NCI-H69 (cell line): ENCODE results near the gene LUZP2.
A peak's percentile ranks its signal among the peaks of the same experiment; 100 is the strongest.

Experiments used
- DNase-seq: peaks from one replicate; lab custom pipeline; 2025; lab: John Stamatoyannopoulos, UW

LUZP2 gene

GRCh38 chr11:24567380-24567779 is 70.5 kb downstream of the LUZP2 start:
- DNase-seq, result no peak

GRCh38 chr11:24572376-24572775 is 75.5 kb downstream of the LUZP2 start:
- DNase-seq, result peak; percentile 56

DNA sequence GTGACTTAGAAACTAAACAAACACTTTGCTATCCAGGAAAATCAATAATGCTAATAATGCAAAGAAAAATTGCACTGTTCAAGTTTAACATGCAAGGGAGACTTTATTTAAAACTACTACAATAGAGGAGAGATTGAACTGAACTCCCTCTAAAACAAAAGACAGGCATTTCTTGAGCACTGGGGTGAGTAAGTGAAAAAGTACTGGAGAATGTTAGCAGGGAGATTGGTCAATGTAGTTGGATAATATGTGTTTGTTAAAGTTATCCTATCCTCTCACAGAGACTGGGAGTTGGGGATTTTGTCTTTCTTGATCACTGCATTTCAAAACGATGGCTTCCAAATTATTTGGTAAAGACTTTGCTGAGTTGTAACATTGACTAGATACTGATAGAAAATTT is 77.6 kb downstream of the LUZP2 start:
- DNase-seq, result no peak

- DNase-seq, result no peak
Observed at GRCh38 chr11:24575392-24575791, 78.5 kb downstream of the LUZP2 start.

DNA sequence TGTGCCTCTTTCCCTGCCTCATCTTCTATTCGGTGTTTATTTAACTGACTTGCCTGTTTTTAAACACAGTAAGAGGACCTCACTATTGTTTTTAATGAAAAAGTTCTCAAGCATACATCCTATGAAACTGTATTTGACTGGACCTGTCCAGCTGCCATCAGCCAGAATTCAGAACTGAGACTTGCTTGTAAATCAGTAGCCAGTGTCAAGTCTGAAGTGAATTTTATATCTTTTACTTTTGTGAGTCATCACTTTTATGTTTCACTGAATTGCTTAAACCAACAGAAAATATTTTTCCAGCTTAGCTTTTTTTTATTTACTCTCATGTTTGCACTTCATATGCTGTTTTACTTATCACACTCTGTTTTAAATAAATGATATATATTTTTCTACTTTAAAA is 88.3 kb downstream of the LUZP2 start:
- DNase-seq, result no peak

GRCh38 chr11:24587635-24588034 is 90.8 kb downstream of the LUZP2 start:
- no peak for DNase-seq

DNA sequence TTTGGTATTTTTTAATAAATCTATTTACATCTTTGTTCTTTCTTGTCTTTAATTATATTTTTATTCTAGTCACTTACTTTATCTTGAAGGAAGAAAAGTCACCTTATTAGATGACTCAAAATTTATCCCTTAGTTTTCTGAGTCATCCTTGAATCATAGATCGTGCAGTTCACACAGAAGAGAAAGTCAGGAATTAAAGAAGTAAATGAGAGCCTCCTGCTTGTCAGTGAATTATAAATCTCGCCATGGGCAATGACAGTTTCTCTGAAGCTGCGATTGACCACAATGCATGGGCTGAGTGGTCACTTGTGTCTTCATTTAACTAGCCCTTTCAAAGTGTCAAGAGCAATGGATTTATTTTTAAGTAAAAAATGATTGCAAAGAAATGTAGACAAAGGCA is 91.2 kb downstream of the LUZP2 start:
- DNase-seq, result no peak

DNA sequence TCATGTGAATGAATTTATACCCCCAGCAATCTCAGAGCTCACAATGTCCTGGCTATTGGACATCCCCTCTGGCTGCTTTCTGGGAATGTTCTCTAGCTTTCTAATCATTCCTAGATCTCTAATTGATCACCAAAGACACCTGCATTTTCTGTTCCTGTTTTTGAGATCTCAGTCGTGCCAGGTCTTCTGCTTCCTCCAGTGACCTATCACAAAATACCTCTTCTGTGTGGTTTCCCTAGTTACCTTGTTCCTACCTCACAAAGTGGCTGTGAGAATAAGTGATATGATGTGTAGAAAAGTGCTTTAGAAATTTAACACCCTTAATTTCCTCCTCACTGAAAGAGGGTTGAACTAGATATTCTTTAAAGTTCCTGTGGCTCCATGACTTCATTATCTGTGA is 92.2 kb downstream of the LUZP2 start:
- DNase-seq, result no peak

DNA sequence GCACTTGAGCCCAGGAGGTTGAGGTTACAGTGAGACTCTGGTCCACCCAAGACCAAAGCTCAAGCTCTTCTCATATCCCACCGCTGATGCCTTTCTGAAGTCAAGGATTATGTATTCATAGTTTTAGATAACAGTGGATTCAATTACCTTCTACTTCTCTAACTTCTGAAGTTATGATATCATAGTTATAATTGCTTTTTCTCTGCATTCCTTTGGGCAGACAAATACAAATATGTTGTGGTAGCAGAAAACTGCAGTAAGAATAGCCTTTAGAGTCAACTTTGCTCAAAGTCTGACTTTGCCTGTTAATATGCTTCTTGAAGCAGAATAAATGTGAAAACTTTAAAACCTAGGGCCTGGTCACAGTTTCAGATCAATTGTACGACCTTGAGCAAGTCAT is 94.4 kb downstream of the LUZP2 start:
- no peak for DNase-seq

GRCh38 chr11:24592360-24592759 is 95.5 kb downstream of the LUZP2 start:
- DNase-seq, result peak; percentile 17

DNA sequence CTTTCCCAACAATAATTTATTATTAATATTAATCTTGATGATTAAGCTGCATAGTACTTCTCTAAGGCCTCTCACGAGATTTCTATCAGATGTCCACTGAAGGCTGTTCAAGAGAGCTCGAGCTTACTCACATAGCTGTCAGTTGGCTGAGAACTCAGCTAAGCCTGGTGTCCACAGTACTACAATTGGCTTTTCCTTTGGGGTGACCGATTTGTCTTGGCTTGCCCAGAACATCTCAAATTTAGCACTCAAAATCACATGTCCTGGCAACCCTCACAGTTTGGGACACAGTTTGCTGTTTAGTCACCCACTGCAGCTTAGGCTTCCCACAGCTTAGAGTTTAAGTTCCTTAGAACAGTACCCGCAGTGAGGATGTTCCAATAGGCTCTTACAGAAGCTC is 96.5 kb downstream of the LUZP2 start:
- no peak for DNase-seq

GRCh38 chr11:24594401-24594800 is 97.5 kb downstream of the LUZP2 start:
- no peak for DNase-seq

DNA sequence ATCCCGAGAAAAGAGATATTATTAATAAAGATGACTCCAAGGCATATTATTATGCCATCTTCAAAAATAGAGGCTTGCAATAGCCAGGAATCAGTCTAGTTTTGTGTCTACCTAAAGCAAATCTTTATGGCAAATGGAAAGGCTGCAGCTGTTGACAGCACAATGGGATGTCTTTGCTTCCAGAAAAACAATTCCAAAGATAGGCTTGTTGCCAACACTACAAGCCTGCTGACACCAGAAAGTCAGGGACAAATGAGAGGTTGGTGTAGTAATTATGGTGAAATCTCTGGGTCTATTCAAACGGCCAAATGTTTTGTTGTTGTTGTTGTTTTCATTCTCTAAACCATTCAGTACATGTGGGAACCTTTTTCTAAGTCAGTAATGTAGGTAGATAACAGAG is 101.8 kb downstream of the LUZP2 start:
- DNase-seq, result no peak

- DNase-seq, result no peak
Observed at GRCh38 chr11:24609192-24610119, 112.6 kb downstream of the LUZP2 start.

DNA sequence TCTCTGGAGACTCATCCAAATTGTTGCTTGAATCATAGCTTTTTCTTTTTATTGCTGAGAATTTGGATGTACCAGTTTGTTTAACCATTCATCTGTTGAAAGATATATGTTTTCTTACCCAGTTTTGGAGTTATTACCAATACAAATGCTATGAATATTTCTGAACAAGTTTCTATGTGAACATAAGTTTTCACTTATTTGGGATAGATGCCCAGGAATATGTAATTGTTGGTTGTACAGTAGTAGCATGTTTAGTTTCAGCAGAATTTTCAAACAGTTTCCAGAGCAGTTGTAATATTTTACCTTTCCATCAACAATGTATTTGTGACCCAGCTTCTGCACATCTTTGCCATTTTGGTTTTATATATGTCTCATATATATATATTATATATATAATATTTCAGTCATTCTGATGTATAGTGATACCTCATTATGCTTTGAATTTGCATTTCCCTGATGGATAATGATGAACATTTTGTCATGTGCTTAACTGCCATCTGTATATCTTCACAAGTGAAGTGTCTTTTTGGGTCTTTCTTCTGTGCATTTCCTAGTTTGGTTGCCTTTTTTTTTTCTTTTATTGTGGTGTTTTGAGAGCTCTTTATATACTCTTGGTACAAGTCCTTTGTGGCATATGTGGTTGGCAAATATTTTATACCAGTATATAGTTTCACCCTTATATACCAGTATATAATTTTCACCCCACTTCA is 118.8 kb downstream of the LUZP2 start:
- DNase-seq, result no peak

DNA sequence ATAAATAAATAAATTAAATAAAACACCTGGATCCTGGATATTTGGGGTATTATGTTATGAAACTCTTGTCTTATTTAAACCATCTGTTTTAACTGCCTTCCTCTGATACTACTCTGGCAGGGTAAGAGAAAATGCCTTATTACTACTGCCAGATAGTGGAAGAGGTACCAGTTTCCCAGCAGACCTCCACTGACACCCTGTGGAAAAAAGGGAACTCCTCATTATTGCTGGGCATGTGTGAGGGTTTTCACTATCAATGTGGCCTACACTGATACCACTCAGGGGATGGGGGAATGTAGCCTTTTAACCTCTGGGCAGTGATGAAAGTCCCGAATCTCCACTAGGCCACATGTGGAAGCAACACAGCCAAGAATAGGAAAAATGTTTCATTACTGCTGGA is 121.0 kb downstream of the LUZP2 start:
- no peak for DNase-seq

DNA sequence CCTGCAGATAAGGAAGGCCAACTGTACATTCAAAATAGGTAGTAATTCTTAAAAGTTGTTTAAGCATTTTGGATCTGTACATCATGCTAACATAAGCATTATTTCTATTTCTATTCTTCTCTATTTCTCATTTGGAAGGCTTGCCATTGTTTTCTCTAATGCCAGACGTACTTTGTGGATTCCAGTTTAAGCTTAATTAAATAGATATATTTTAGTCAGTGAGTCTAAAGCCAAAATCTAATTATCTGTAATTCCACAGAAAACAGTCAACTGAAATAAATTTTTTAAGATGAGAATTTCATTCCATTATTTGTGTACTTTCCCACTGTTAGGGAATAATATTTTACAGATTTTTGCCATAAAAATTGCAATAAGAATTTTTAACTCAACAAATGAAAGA is 123.0 kb downstream of the LUZP2 start:
- no peak for DNase-seq

- peak; percentile 50 for DNase-seq
Observed at GRCh38 chr11:24622262-24622661, 125.4 kb downstream of the LUZP2 start.

DNA sequence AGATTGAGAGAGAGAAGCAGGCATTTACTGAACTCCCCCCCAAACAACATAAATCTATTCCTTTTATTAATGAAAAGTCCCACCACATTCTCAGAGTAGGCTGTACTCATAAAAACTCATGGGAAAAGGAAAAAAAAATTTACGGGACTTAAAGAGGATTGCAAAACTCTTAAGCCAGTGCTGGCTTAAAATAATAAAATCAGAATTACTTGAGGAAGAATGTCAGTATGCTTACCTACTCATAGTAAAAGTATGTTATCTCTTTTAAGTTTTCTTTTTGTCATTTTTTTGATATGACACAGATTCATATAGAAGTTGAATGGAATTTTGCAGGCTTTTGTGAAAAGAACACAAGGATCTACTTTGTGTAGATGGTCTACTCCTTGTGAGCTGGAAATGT is 126.3 kb downstream of the LUZP2 start:
- no peak for DNase-seq

GRCh38 chr11:24624432-24624831 is 127.6 kb downstream of the LUZP2 start:
- DNase-seq, result no peak

DNA sequence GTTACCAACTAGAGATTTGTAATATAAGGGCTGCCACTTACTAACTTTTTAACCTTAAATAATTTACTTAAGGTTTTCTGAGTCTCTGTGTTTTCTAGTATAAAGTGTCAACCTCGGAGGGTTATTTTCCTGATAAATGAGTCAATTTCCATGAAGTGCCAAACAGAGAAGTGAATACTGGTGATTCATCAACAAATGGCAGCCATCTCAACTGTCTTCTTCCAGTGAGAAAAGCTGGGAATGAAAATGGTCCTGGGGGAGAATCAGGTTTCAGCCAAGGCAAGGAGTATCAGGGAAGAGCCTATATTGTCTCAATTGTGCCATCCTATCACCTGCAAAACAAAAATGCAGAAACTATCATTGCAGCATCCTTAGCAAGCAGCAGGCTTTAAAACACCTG is 129.1 kb downstream of the LUZP2 start:
- DNase-seq, result peak; percentile 17

DNA sequence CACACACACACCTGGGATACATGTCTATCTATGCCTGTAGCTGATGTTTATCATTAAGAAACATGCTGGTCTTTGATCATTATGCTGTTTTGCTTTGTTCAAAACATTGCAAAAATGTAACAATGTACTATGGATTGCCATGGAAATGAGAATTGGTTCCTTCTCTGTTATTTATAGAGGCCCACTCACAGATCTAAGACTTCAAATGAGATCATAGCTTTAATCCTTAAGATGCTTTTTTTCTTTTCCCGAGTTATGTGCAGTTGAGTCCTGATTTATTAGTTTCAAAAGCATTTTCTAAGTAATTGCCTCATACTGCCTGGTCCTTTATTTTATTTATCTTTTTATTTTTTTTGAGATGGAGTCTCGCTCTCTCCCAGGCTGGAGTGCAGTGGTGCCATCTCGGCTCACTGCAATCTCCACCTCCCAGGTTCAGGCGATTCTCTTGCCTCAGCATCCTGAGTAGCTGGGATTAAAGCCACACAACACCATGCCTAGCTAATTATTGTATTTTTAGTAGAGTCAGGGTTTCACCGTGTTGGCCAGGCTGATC is 131.4 kb downstream of the LUZP2 start:
- DNase-seq, result no peak

DNA sequence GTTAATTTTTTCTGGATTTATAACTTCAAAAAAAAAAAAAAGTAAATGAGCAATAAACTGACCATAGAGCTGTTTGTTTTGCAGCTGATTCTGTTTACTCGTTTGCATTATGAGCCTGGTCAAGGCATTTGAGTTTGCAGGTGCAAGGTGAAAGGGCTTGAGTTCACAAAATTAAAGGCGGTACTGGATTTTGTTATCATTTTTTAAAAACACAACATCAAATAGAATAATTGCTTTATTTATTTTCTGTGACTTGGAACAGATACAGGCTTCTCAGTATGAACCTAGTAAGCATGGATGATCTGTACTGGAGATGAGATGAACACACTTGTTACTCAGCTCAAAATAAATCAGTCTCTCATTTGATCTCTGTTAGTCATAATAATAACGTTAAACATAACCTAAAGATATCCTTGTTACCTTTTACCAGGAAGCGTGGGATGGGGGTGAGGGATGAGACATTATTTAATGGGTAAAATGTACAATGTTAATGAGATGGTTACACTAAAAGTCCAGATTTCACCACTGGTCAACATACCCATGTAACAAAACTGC is 137.8 kb downstream of the LUZP2 start:
- no peak for DNase-seq
